ENCODE measurements around the gene DNPH1.

The DNPH1 gene

GRCh38 chr6:43243664-43244321 lies 14.5 kb upstream of the DNPH1 start:
- no peak for DNase-seq

- peak; percentile 53 for DNase-seq
Observed at GRCh38 chr6:43242908-43243663, 13.8 kb upstream of the DNPH1 start, which contains the start of gene TTBK1. Gene TTBK1, plus strand, starts transcription at chr6:43243481. Its CDS starts 3,180 bp downstream, at chr6:43246661.

GRCh38 chr6:43241446-43241845 lies 12.2 kb upstream of the DNPH1 start:
- DNase-seq = no peak

- DNase-seq = no peak
Observed at GRCh38 chr6:43240950-43241349, 11.7 kb upstream of the DNPH1 start.

- no peak for DNase-seq
Observed at GRCh38 chr6:43239054-43239453, 9.8 kb upstream of the DNPH1 start.

- no peak for DNase-seq
Observed at GRCh38 chr6:43235841-43236240, 6.6 kb upstream of the DNPH1 start.

GRCh38 chr6:43231735-43232450 lies 2.6 kb upstream of the DNPH1 start:
- DNase-seq = no peak

- DNase-seq = no peak
Observed at GRCh38 chr6:43231053-43231452, 1.8 kb upstream of the DNPH1 start.

- DNase-seq = no peak
Observed at GRCh38 chr6:43229803-43230620, 731 bp upstream of the DNPH1 start.

GRCh38 chr6:43226192-43226851 lies 3.0 kb downstream of the DNPH1 start:
- no peak for DNase-seq

- no peak for DNase-seq
Observed at GRCh38 chr6:43223175-43223574, 6.1 kb downstream of the DNPH1 start.

GRCh38 chr6:43222418-43223059 lies 6.7 kb downstream of the DNPH1 start:
- no peak for DNase-seq

- no peak for DNase-seq
Observed at GRCh38 chr6:43221046-43221972, 8.0 kb downstream of the DNPH1 start.

GRCh38 chr6:43220439-43220951 lies 8.8 kb downstream of the DNPH1 start:
- no peak for DNase-seq

GRCh38 chr6:43219814-43220213 lies 9.5 kb downstream of the DNPH1 start:
- no peak for DNase-seq

- DNase-seq = no peak
Observed at GRCh38 chr6:43219119-43219518, 10.2 kb downstream of the DNPH1 start.

GRCh38 chr6:43217351-43217750 lies 11.9 kb downstream of the DNPH1 start:
- DNase-seq = no peak

GRCh38 chr6:43216200-43216599 lies 13.1 kb downstream of the DNPH1 start:
- DNase-seq = no peak

- no peak for DNase-seq
Observed at GRCh38 chr6:43215066-43215465, 14.2 kb downstream of the DNPH1 start.

GRCh38 chr6:43213431-43213830 lies 15.8 kb downstream of the DNPH1 start:
- no peak for DNase-seq

Data from activated T-cell treated with anti-CD3 and anti-CD28 coated beads, Interleukin-2, amount 50 U/mL, for 1 hour (primary cell).